Endothelial cell of umbilical vein (primary cell): ENCODE results near the gene MCC. TPM values are rescaled to one million over a fixed set of nuclear protein-coding genes. Genes with fewer than 3 reads are reported as not detected.

Experiments used
- BruUV-seq: library from RNA; stranded (reverse); fragments of 400-500 nt; replicated peaks from 2 replicates; lab custom pipeline; 2021; lab: Mats Ljungman, UMichigan
- CTCF ChIA-PET: fragments of 300-600, 350-600 bp; sonication (Branson Sonifier 250); formaldehyde crosslinking; loops from one replicate; lab custom pipeline; 2021; ENCODE audit warnings: antibody characterized with exemption, inconsistent platforms; lab: Charles Lee
- POLR2A ChIA-PET: fragments of 300-600, 350-600 bp; sonication (Branson Sonifier 250); formaldehyde crosslinking; loops from one replicate; lab custom pipeline; 2021; ENCODE audit warnings: antibody characterized with exemption, inconsistent platforms; lab: Charles Lee
- DNase-seq: peaks from one replicate; pipeline ENCODE4 v3.0.0-alpha.2; 2011; ENCODE audit warnings: low read depth, low spot score
- FAIRE-seq: peaks from 2 replicates; lab custom pipeline; 2011; peaks lifted over from hg19 to GRCh38; lab: Jason Lieb, UNC
- H2AFZ ChIP-seq: 2 replicates; pipeline ENCODE4 v1.6.0; 2012; ENCODE audit warnings: low read depth, low read length, control low read depth, inconsistent platforms
- H3K27ac ChIP-seq: 2 replicates; pipeline ENCODE4 v1.5.1; 2011; ENCODE audit warnings: low read depth, mild to moderate bottlenecking, control low read depth, low read length, moderate library complexity; ENCODE audit not compliant: insufficient read depth
- H3K27me3 ChIP-seq, 2 experiments: 2 replicates each; pipeline versions ENCODE4 v1.6.0 to v1.6.1; 2011; ENCODE audit warnings: low read length in 2 of 2, mixed read lengths in 1 of 2; ENCODE audit not compliant: control insufficient read depth in 2 of 2, insufficient read depth in 2 of 2
- H3K36me3 ChIP-seq, 2 experiments: 2 replicates in 1 of 2; 3 replicates in 1 of 2; pipeline ENCODE4 v1.5.1; 2011; ENCODE audit warnings: low read length in 2 of 2, mild to moderate bottlenecking in 1 of 2, moderate library complexity in 1 of 2; ENCODE audit not compliant: control insufficient read depth in 2 of 2, insufficient read depth in 2 of 2; ENCODE audit errors: extremely low read depth in 1 of 2
- H3K4me1 ChIP-seq: 3 replicates; pipeline ENCODE4 v1.5.1; 2011; ENCODE audit warnings: mild to moderate bottlenecking, low read length; ENCODE audit not compliant: control insufficient read depth, insufficient read depth; ENCODE audit errors: extremely low read depth
- H3K4me2 ChIP-seq: 2 replicates; pipeline ENCODE4 v1.6.1; 2011; ENCODE audit warnings: low read length, control low read depth, mixed read lengths; ENCODE audit not compliant: insufficient read depth
- H3K4me3 ChIP-seq, 3 experiments: fragments of 200-600 bp in 1 of 3; sonication (generic), shearing (Covaris generic) in 1 of 3; replicated peaks in 1 of 3; 2 replicates each; pipeline ENCODE4 v1.5.1; 2011 to 2016; ENCODE audit warnings: control low read depth in 3 of 3, low read length in 3 of 3, mild to moderate bottlenecking in 2 of 3, inconsistent platforms in 1 of 3, low read depth in 1 of 3, moderate library complexity in 1 of 3; ENCODE audit not compliant: insufficient read depth in 1 of 3
- H3K79me2 ChIP-seq: 2 replicates; pipeline ENCODE4 v1.6.0; 2012; ENCODE audit warnings: low read length, inconsistent platforms; ENCODE audit not compliant: control insufficient read depth, insufficient read depth
- H3K9ac ChIP-seq: replicated peaks from 2 replicates; pipeline ENCODE3; 2011; ENCODE audit warnings: low read length, control low read depth; ENCODE audit not compliant: insufficient read depth; ENCODE audit errors: extremely low read depth
- H3K9me1 ChIP-seq: replicated peaks from 3 replicates; pipeline ENCODE4 v1.6.0; 2011; ENCODE audit warnings: mild to moderate bottlenecking, low read length; ENCODE audit not compliant: control insufficient read depth, insufficient read depth; ENCODE audit errors: extremely low read depth
- H3K9me3 ChIP-seq: replicated peaks from 2 replicates; pipeline ENCODE4 v1.5.1; 2012; ENCODE audit warnings: low read length, inconsistent platforms; ENCODE audit not compliant: control insufficient read depth, insufficient read depth
- H4K20me1 ChIP-seq: replicated peaks from 2 replicates; pipeline ENCODE3; 2011; ENCODE audit warnings: mild to moderate bottlenecking, low read length; ENCODE audit not compliant: control insufficient read depth, insufficient read depth; ENCODE audit errors: extremely low read depth
- CTCF ChIP-seq, 2 donors: IDR thresholded peaks; 1 replicate in 1 of 2; 2 replicates in 1 of 2; pipeline ENCODE4 v1.5.1; 2011; ENCODE audit warnings: low read length in 2 of 2, mild to moderate bottlenecking in 2 of 2, moderate library complexity in 2 of 2, control low read depth in 1 of 2, inconsistent platforms in 1 of 2, low read depth in 1 of 2; ENCODE audit not compliant: insufficient read depth in 1 of 2; ENCODE audit errors: extremely low read depth in 1 of 2
- EZH2 ChIP-seq: IDR thresholded peaks from 2 replicates; pipeline ENCODE4 v1.6.1; 2012; ENCODE audit warnings: borderline replicate concordance, low read depth, mild to moderate bottlenecking, moderate library complexity, low read length, inconsistent platforms; ENCODE audit not compliant: severe bottlenecking
- FOS ChIP-seq: IDR thresholded peaks from 2 replicates; pipeline ENCODE4 v1.6.1; 2011; ENCODE audit warnings: mild to moderate bottlenecking, low read length, moderate library complexity, borderline replicate concordance; ENCODE audit not compliant: insufficient read depth
- JUN ChIP-seq: IDR thresholded peaks from 2 replicates; pipeline ENCODE4 v1.6.1; 2011; ENCODE audit warnings: borderline replicate concordance, low read depth; ENCODE audit not compliant: insufficient read length, insufficient read depth
- MYC ChIP-seq: IDR thresholded peaks from one replicate; pipeline ENCODE4 v1.6.1; 2011; ENCODE audit warnings: mild to moderate bottlenecking, low read depth, low read length
- POLR2A ChIP-seq: IDR thresholded peaks from 2 replicates; pipeline ENCODE4 v1.6.1; 2012; ENCODE audit warnings: low read depth, mild to moderate bottlenecking, control low read depth, low read length
- POLR2AphosphoS5 ChIP-seq: IDR thresholded peaks from 2 replicates; pipeline ENCODE4 v1.6.1; 2012; ENCODE audit warnings: low read depth, mild to moderate bottlenecking, control low read depth, low read length, moderate library complexity; ENCODE audit not compliant: insufficient read depth
- dilution Hi-C: fragments of 300-500 bp; cut with MboI; formaldehyde crosslinking; loops from one replicate; pipeline ENCODE4 v1.15.0; 2019; ENCODE audit warnings: low sequenced_read_pairs; ENCODE audit not compliant: extremely low pct_ligation_motif_present
- intact Hi-C: fragments of 100-400 bp; cut with micrococcal nuclease; formaldehyde crosslinking; loops from one replicate; pipeline ENCODE4 v1.10.0; 2022
- polyA plus RNA-seq, 4 experiments: library from polyadenylated mRNA; depleted of rRNA in 3 of 4; stranded (reverse) in 3 of 4; unstranded in 1 of 4; fragments of >200 nt; gene quantifications; 2 replicates each; pipeline versions ENCODE4 v1.2.1 to v1.2.3, GENCODE V29; 2011 to 2012; ENCODE audit warnings: missing spikeins in 1 of 4
- total RNA-seq: library from RNA; stranded (reverse); gene quantifications from 2 replicates; pipeline ENCODE4 v1.2.3, GENCODE V29; 2021

MCC gene
- total and polyA plus RNA-seq, 2 donors (not counting 3 experiments of a cell fraction or from before 2014, with no cell fraction given) = 6.9 to 27.5 TPM

- no peaks in the 10 kb centered on the region for H3K36me3 ChIP-seq
- BruUV-seq = no TSS peak
- intact Hi-C loops = no loop called here
- dilution Hi-C loops = no loop called here
- H3K9ac ChIP-seq = no peak overlapping the region
- no peaks in the 10 kb centered on the region for H4K20me1 ChIP-seq
- H3K27me3 ChIP-seq = no peaks in the 10 kb centered on the region
- H3K9me1 ChIP-seq = no peaks in the 10 kb centered on the region
- no peak overlapping the region for H2AFZ ChIP-seq
- ChIA-PET CTCF (interaction anchor here (0.8 to 1.4 kb wide), 2 partner anchors 31 to 33 kb away, joined by 3 read pairs; no protein-coding TSS in a partner anchor), POLR2A (no interaction called here)
- H3K79me2 ChIP-seq = peaks cover 4% of the 10 kb centered on the region
- no peak overlapping the region for H3K4me3 ChIP-seq
- no peak overlapping the region for H3K27ac ChIP-seq
- DNase-seq (no peak), FAIRE-seq (no peak)
- H3K9me3 ChIP-seq = no peaks in the 10 kb centered on the region
- TF ChIP-seq CTCF (IDR thresholded peaks at IDR 0.05; ENCODE audit: extremely low read depth in 1 of 2, insufficient read depth in 1 of 2, low read depth in 1 of 2, low read length in 2 of 2) (no peak), EZH2 (no peak), JUN (no peak), POLR2AphosphoS5 (no peak), POLR2A (no peak), MYC (no peak), FOS (no peak)
- peaks cover 27% of the 10 kb centered on the region for H3K4me1 ChIP-seq
- H3K4me2 ChIP-seq = no peak overlapping the region
Observed at GRCh38 chr5:113252066-113252465, 236.2 kb downstream of the MCC start.
